ENCODE measurements around the gene SMIM13.

- peak; percentile 78 to 82 for TF ChIP-seq CTCF (IDR thresholded peaks at IDR 0.05; ENCODE audit: extremely low read depth in 1 of 2, insufficient read depth in 1 of 2, low read depth in 1 of 2, low read length in 2 of 2)
- TF ChIP-seq GATA2 (IDR thresholded peaks at IDR 0.05; ENCODE audit: insufficient read depth, insufficient read length, low read depth, low read length) = no peak
- no peak for TF ChIP-seq POLR2A (IDR thresholded peaks at IDR 0.05; ENCODE audit: low read depth, low read length)
Observed at GRCh38 chr6:11172501-11173327, 79.1 kb downstream of the SMIM13 start.
